Smooth muscle cell (in vitro differentiated cells): ENCODE data around the gene ELOVL6. TPM values are rescaled to one million over a fixed set of nuclear protein-coding genes. Genes with fewer than 3 reads are reported as not detected.
"Not testable (repeated sequence)": the region's sequence is repeated elsewhere in the genome, so short reads cannot be mapped to it uniquely, and the experiment has no call there.

ENCODE experiments used
- DNase-seq: peaks from one replicate; lab custom pipeline; 2025; ENCODE audit not compliant: unreplicated experiment; lab: John Stamatoyannopoulos, UW
- H2AFZ ChIP-seq: fragments of 200-600 bp; sonication (generic); 2 replicates; pipeline ENCODE4 v1.6.0; 2016; ENCODE audit warnings: antibody characterized with exemption, low read depth, mild to moderate bottlenecking
- H3F3A ChIP-seq: fragments of 200-600 bp; sonication (generic); 2 replicates; pipeline ENCODE4 v1.6.0; 2017; ENCODE audit warnings: antibody characterized with exemption, low read depth
- H3K27ac ChIP-seq: fragments of 200-600 bp; sonication (generic); 2 replicates; pipeline ENCODE4 v1.5.1; 2016; ENCODE audit warnings: low read depth, mild to moderate bottlenecking
- H3K27me3 ChIP-seq: fragments of 200-600 bp; sonication (generic); 2 replicates; pipeline ENCODE4 v1.6.1; 2016; ENCODE audit warnings: low read depth, mild to moderate bottlenecking
- H3K36me3 ChIP-seq: fragments of 200-600 bp; sonication (generic); 2 replicates; pipeline ENCODE4 v1.5.1; 2016; ENCODE audit warnings: low read depth
- H3K4me1 ChIP-seq: fragments of 200-600 bp; sonication (generic); 2 replicates; pipeline ENCODE4 v1.5.1; 2016; ENCODE audit warnings: low read depth
- H3K4me2 ChIP-seq: fragments of 200-600 bp; sonication (generic); 2 replicates; pipeline ENCODE4 v1.6.0; 2016; ENCODE audit warnings: mild to moderate bottlenecking
- H3K4me3 ChIP-seq: fragments of 200-600 bp; sonication (generic); 2 replicates; pipeline ENCODE4 v1.5.1; 2016; ENCODE audit warnings: mild to moderate bottlenecking
- H3K79me2 ChIP-seq: fragments of 200-600 bp; sonication (generic); 2 replicates; pipeline ENCODE4 v1.6.0; 2016; ENCODE audit warnings: low read depth, mild to moderate bottlenecking
- H3K9ac ChIP-seq: fragments of 200-600 bp; sonication (generic); 2 replicates; pipeline ENCODE4 v1.6.0; 2016; ENCODE audit warnings: low read depth
- H3K9me3 ChIP-seq: fragments of 200-600 bp; sonication (generic); replicated peaks from 2 replicates; pipeline ENCODE4 v1.5.1; 2016; ENCODE audit warnings: low read depth
- H4K20me1 ChIP-seq: fragments of 200-600 bp; sonication (generic); 2 replicates; pipeline ENCODE4 v1.6.0; 2016; ENCODE audit warnings: low read depth
- WGBS: methylation state at CpG from one replicate; pipeline ENCODE4 v1.1.7; 2016; ENCODE audit warnings: low lambda C conversion rate; 5-methylcytosine and 5-hydroxymethylcytosine counted together
- polyA plus RNA-seq: library from polyadenylated mRNA; unstranded; fragments of >200 nt; fragmentation: Nextera tagmentation; extraction: Ambion mirVana; gene quantifications from 2 replicates; pipeline ENCODE4 v1.2.1, GENCODE V29; 2016
- total RNA-seq: library from RNA; depleted of rRNA; stranded (reverse); fragments of >200 nt; gene quantifications from 2 replicates; pipeline ENCODE4 v1.2.3, GENCODE V29; 2014
- TF ChIP-seq, protein P1 (sequence below): fragments of 200-600 bp; sonication (generic); IDR thresholded peaks from 2 replicates; pipeline ENCODE4 v1.5.1; 2017; ENCODE audit warnings: borderline replicate concordance, mild to moderate bottlenecking, antibody characterized with exemption; ENCODE audit not compliant: insufficient read depth, poor library complexity, severe bottlenecking

ELOVL6 gene
- total and polyA plus RNA-seq, 2 experiments from 2014 or later, result 7.8 to 11.6 TPM

GRCh38 chr4:110245577-110245976 lies 47.2 kb upstream of the ELOVL6 start:
- Histone ChIP-seq H2AFZ (peak overlapping the region; percentile 70), H3K9me3 (no peaks in the 10 kb centered on the region), H3K9ac (no peak overlapping the region), H3K4me1 (no peaks in the 10 kb centered on the region), H3K36me3 (no peaks in the 10 kb centered on the region), H3K79me2 (no peaks in the 10 kb centered on the region), H3K4me3 (no peak overlapping the region), H3K27me3 (no peaks in the 10 kb centered on the region), H3K27ac (no peak overlapping the region), H3F3A (no peaks in the 10 kb centered on the region), H3K4me2 (peak overlapping the region; percentile 51), H4K20me1 (no peaks in the 10 kb centered on the region)
- TF ChIP-seq, protein P1, sequence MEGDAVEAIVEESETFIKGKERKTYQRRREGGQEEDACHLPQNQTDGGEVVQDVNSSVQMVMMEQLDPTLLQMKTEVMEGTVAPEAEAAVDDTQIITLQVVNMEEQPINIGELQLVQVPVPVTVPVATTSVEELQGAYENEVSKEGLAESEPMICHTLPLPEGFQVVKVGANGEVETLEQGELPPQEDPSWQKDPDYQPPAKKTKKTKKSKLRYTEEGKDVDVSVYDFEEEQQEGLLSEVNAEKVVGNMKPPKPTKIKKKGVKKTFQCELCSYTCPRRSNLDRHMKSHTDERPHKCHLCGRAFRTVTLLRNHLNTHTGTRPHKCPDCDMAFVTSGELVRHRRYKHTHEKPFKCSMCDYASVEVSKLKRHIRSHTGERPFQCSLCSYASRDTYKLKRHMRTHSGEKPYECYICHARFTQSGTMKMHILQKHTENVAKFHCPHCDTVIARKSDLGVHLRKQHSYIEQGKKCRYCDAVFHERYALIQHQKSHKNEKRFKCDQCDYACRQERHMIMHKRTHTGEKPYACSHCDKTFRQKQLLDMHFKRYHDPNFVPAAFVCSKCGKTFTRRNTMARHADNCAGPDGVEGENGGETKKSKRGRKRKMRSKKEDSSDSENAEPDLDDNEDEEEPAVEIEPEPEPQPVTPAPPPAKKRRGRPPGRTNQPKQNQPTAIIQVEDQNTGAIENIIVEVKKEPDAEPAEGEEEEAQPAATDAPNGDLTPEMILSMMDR, result no peak
- DNase-seq, result no peak
- WGBS, result 30% methylated on average over 5 of the region's 5 CpGs

DNA sequence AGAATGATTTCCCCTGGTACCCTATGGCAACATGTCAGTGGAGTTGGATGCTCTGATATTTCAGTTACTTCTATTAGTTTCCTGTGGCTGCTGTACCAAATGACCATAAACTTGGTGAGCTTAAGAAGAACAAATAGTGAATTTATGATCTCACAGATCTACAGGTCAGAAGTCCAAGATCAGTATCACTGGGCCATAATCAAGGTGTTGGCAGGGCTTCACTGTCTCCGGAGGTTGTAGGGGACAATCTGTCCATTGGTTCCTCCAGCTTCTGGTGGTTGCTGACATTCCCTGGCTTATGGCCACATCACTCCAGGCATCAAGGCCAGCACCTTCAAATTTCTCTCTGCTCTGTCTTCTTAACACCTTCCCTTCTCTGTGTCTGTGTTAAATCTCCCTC lies 37.9 kb upstream of the ELOVL6 start:
- Histone ChIP-seq H3K4me1 (no peaks in the 10 kb centered on the region), H3K27ac (no peak overlapping the region), H3K27me3 (no peaks in the 10 kb centered on the region), H3K36me3 (no peaks in the 10 kb centered on the region), H3K9me3 (no peaks in the 10 kb centered on the region), H3K9ac (no peak overlapping the region), H4K20me1 (no peaks in the 10 kb centered on the region), H3K4me2 (no peak overlapping the region), H2AFZ (no peak overlapping the region), H3F3A (no peaks in the 10 kb centered on the region), H3K79me2 (no peaks in the 10 kb centered on the region), H3K4me3 (no peak overlapping the region)
- DNase-seq, result no peak
- 92% methylated on average over 1 of the region's 1 CpG for WGBS
- TF ChIP-seq, protein P1, result no peak

DNA sequence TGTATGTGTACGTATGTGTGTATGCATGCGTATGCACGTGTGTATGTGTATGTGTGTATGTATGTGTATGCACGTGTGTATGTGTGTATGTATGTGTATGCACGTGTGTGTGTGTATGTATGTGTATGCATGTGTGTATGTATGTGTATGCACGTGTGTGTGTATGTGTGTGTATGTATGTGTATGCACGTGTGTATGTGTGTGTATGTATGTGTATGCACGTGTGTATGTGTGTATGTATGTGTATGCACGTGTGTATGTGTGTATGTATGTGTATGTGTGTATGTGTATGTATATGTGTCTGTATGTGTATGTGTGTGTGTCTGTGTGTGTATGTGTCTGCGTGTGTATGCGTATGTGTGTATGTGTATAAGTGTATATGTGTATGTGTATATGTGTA lies 35.2 kb upstream of the ELOVL6 start:
- not testable (repeated sequence) for H3K27me3 ChIP-seq, H3F3A ChIP-seq, DNase-seq, H3K79me2 ChIP-seq, H4K20me1 ChIP-seq, H3K9me3 ChIP-seq, H3K36me3 ChIP-seq, H2AFZ ChIP-seq, H3K4me2 ChIP-seq, H3K27ac ChIP-seq, H3K4me3 ChIP-seq, H3K4me1 ChIP-seq, H3K9ac ChIP-seq
- 82% methylated on average over 11 of the region's 11 CpGs for WGBS

- no peaks in the 10 kb centered on the region for H3K27me3 ChIP-seq
- no peak overlapping the region for H3K4me3 ChIP-seq
- no peaks in the 10 kb centered on the region for H3K9me3 ChIP-seq
- no peak overlapping the region for H3K9ac ChIP-seq
- 98% methylated on average over 4 of the region's 4 CpGs for WGBS
- no peak overlapping the region for H3K4me2 ChIP-seq
- no peaks in the 10 kb centered on the region for H3K4me1 ChIP-seq
- no peaks in the 10 kb centered on the region for H3K36me3 ChIP-seq
- no peaks in the 10 kb centered on the region for H4K20me1 ChIP-seq
- no peaks in the 10 kb centered on the region for H3F3A ChIP-seq
- DNase-seq, result no peak
- H3K27ac ChIP-seq, result no peak overlapping the region
- TF ChIP-seq, protein P1, result no peak
- no peaks in the 10 kb centered on the region for H3K79me2 ChIP-seq
- no peak overlapping the region for H2AFZ ChIP-seq
These were observed 33.5 kb upstream of the ELOVL6 start for GRCh38 chr4:110231869-110232268.
